ENCODE data around the gene LSAMP. TPM values are rescaled to one million over a fixed set of nuclear protein-coding genes. Genes with fewer than 3 reads are reported as not detected.

The LSAMP gene
- total RNA-seq, 1 donor from 2014 or later: 30.1 TPM

GRCh38 chr3:116423374-116423773 lies 21.9 kb downstream of the LSAMP start:
- H3K27me3 Mint-ChIP-seq (ENCODE audit: low read depth): no peaks in the 10 kb centered on the region
- no peak for TF ChIP-seq CTCF (IDR thresholded peaks at IDR 0.05; ENCODE audit: unreplicated experiment)
- H3K4me3 Mint-ChIP-seq: no peak overlapping the region
- H3K27ac Mint-ChIP-seq: peak overlapping the region; percentile 47
- peaks cover 11% of the 10 kb centered on the region for H3K9me3 Mint-ChIP-seq
- no peaks in the 10 kb centered on the region for H3K36me3 Mint-ChIP-seq
- peaks cover 15% of the 10 kb centered on the region for H3K4me1 Mint-ChIP-seq
- DNase-seq (ENCODE audit: low spot score in 2 of 2, unreplicated experiment in 2 of 2): no peak

DNA sequence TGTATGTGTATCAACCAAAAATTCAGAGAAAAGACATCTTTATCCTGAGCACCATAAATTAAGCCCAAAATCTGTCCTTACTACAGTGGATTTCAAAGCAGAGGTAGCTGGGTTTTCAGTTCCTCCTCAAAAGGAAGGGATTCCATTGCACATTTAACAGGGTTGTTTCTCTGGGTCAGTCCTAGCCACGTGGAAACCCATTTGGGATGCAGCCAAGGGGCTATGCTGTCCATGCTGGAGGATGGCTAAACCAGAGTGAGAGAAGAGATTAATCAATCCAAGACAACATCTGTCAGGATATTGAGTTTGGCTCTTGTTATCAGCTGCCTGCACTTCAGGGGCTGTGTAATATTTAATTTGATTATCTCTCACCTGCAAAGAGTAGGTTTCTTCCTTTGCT lies 28.1 kb downstream of the LSAMP start:
- DNase-seq (ENCODE audit: low spot score in 2 of 2, unreplicated experiment in 2 of 2): no peak
- peaks cover 2% of the 10 kb centered on the region for H3K36me3 Mint-ChIP-seq
- H3K4me1 Mint-ChIP-seq: peaks cover 25% of the 10 kb centered on the region
- no peak overlapping the region for H3K4me3 Mint-ChIP-seq
- TF ChIP-seq CTCF (IDR thresholded peaks at IDR 0.05; ENCODE audit: unreplicated experiment): no peak
- H3K27me3 Mint-ChIP-seq (ENCODE audit: low read depth): no peaks in the 10 kb centered on the region
- H3K9me3 Mint-ChIP-seq: peaks cover 16% of the 10 kb centered on the region
- H3K27ac Mint-ChIP-seq: no peak overlapping the region

GRCh38 chr3:116413319-116413718 lies 32.0 kb downstream of the LSAMP start:
- Mint-ChIP-seq H3K27me3 (ENCODE audit: low read depth) (peaks cover 2% of the 10 kb centered on the region), H3K27ac (no peak overlapping the region), H3K9me3 (peaks cover 4% of the 10 kb centered on the region), H3K4me3 (no peak overlapping the region), H3K36me3 (peaks cover 2% of the 10 kb centered on the region), H3K4me1 (peaks cover 26% of the 10 kb centered on the region)
- DNase-seq (ENCODE audit: low spot score in 2 of 2, unreplicated experiment in 2 of 2): no peak
- no peak for TF ChIP-seq CTCF (IDR thresholded peaks at IDR 0.05; ENCODE audit: unreplicated experiment)

DNA sequence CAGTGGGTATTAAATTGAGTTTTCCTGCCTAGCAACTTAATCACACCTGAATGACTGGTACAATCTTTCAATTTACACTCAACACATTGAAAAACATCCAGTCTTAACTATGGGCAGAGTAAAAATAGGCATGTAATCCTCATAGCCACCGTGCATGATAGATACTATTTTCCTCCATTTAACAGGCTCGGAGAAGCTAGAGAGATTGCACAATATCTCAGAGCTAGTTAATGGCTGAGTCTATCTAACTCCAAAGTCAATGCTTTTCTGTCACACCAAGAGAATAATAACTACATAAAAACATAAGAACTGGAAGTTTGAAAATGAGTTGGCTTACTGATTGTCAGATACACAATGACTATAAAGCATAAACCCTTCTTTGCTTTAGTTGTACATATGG lies 36.8 kb downstream of the LSAMP start:
- no peak for TF ChIP-seq CTCF (IDR thresholded peaks at IDR 0.05; ENCODE audit: unreplicated experiment)
- peaks cover 4% of the 10 kb centered on the region for H3K27me3 Mint-ChIP-seq (ENCODE audit: low read depth)
- no peaks in the 10 kb centered on the region for H3K9me3 Mint-ChIP-seq
- H3K4me3 Mint-ChIP-seq: no peak overlapping the region
- no peaks in the 10 kb centered on the region for H3K36me3 Mint-ChIP-seq
- DNase-seq (ENCODE audit: low spot score in 2 of 2, unreplicated experiment in 2 of 2): no peak
- peaks cover 8% of the 10 kb centered on the region for H3K4me1 Mint-ChIP-seq
- no peak overlapping the region for H3K27ac Mint-ChIP-seq

- Mint-ChIP-seq H3K4me3 (no peak overlapping the region), H3K4me1 (no peaks in the 10 kb centered on the region), H3K9me3 (no peaks in the 10 kb centered on the region), H3K27ac (no peak overlapping the region), H3K36me3 (no peaks in the 10 kb centered on the region), H3K27me3 (ENCODE audit: low read depth) (peaks cover 7% of the 10 kb centered on the region)
- no peak for DNase-seq (ENCODE audit: low spot score in 2 of 2, unreplicated experiment in 2 of 2)
- TF ChIP-seq CTCF (IDR thresholded peaks at IDR 0.05; ENCODE audit: unreplicated experiment): no peak
Measured at GRCh38 chr3:116405231-116405630, 40.1 kb downstream of the LSAMP start.

DNA sequence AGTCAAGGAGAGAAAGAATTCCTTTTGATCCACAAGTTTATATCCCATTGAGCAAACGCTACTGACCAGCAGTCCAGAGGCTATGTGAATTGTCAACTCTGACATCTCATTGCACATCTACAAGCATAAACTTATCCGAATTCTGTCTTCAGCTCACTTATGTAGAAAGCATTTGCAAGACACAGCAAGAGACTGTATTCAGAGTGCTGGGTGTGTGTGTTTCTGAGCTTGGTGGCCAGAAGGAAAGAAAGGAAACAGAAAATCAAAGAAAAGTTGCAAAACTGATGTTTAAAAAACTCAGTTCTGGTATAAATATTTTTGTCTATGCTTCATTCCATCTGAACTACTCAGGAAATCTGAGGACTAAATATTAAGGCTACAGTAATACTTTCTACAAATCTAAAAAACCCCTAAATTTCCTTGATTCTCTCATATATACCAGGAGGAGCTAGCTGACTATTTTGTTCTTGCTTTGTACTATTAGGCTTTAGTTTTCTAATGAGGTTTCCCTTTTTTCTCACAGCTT lies 45.5 kb downstream of the LSAMP start:
- Mint-ChIP-seq H3K27me3 (ENCODE audit: low read depth) (peaks cover 16% of the 10 kb centered on the region), H3K36me3 (no peaks in the 10 kb centered on the region), H3K27ac (no peak overlapping the region), H3K9me3 (no peaks in the 10 kb centered on the region), H3K4me1 (peaks cover 5% of the 10 kb centered on the region), H3K4me3 (no peak overlapping the region)
- DNase-seq (ENCODE audit: low spot score in 2 of 2, unreplicated experiment in 2 of 2): no peak
- TF ChIP-seq CTCF (IDR thresholded peaks at IDR 0.05; ENCODE audit: unreplicated experiment): no peak
